HG03064 (cell line): ENCODE data around the gene CSMD2.

Source experiments
- ATAC-seq: cut with Tn5 transposase; IDR thresholded peaks from one replicate; pipeline ENCODE4 v1.9.1; 2021; ENCODE audit warnings: low read depth; ENCODE audit not compliant: unreplicated experiment

The CSMD2 gene

GRCh38 chr1:34162852-34163766, 1.9 kb downstream of the CSMD2 start:
- ATAC-seq, result no peak

DNA sequence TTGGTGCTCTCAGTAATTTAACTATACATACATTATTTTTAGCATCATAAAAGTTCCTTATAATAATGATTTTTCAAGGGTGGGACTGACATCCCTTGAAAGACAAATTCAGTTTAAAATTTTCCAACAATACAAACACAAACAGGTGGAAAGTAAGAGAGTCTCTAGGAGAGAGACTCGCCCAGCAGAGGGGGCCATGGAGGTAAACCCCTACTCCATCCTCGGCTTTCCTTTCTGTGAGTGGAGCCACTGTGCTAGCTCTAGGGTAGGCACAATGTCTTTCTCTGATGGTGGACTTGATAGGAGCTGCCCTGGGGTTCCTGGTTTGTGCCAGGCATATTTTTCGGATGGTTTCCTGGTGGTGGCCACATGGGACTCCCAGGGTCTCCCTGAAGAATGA, 8.3 kb downstream of the CSMD2 start:
- ATAC-seq, result no peak

DNA sequence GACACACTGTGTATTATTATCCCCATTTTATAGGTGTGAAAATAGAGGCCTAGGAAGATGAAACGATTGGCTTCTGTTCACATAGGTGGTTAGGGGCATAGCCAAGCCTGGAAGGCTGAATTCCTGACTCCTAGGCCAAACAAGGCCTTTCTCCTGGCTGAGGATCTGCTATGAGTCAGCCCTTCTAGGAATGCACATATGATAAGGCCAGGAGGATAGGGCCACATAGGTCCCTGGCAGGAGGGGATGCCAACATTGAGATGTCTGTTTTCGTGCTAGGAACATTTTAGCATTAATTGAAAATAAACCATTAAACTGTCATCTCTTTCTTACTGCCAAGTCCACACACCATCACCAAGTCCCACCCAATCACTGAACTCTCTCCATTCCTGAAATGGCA, 9.2 kb downstream of the CSMD2 start:
- ATAC-seq, result no peak

GRCh38 chr1:34153246-34153645, 11.8 kb downstream of the CSMD2 start:
- ATAC-seq, result no peak

- no peak for ATAC-seq
These were observed 15.5 kb downstream of the CSMD2 start for GRCh38 chr1:34149501-34149900.

GRCh38 chr1:34147301-34147700, 17.7 kb downstream of the CSMD2 start:
- no peak for ATAC-seq

DNA sequence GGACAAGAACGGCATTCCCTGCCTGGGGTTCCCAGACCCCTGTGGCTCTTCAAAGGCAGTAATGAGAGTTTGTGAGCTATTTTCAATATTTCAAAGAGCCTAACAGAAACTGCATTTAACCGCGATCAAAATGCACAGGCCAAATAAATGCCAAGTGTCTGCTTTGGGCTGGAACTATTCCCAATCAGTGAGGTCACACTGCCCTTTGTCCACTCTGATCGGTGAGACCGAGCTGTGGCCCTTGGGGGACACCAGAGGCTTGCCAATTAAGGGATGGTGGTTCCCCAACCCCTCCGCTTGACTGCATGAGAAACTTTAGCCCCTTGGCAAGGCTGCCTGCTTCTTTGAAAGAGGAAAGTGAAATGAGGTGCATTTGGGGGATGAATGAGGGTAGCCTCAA, 20.3 kb downstream of the CSMD2 start:
- ATAC-seq, result no peak

- ATAC-seq, result no peak
These were observed 21.1 kb downstream of the CSMD2 start for GRCh38 chr1:34143975-34144374.

DNA sequence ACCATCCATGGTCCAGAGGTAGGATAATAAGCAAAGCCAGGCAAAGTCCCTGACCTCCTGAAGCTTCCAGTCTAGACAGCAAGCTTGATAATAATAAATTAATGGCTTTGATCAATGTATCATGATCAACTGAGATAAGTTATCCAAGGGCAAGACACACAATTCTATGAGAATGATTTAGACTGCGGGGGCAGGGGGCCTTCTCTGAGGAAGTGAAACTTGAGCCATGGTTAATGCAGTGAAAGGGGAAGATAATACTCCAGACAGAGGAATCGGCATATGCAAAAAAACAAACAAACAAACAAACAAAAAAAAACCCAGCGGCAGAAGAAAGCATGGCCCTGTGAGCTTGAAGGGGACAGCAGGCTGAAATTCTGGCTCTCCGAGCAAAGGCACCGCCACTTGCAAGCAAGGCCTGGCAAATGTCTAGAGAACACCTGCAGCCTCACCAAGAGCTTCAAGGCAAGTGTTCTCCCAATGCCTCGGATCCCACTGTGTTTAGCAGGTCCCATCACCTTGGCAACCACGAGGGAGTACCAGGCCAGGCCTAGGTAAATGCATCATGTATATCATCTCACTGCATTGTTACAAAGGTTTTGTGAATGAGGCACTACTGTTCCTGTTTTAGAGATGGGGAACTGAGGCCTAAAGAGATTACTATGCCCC, 24.9 kb downstream of the CSMD2 start:
- no peak for ATAC-seq

DNA sequence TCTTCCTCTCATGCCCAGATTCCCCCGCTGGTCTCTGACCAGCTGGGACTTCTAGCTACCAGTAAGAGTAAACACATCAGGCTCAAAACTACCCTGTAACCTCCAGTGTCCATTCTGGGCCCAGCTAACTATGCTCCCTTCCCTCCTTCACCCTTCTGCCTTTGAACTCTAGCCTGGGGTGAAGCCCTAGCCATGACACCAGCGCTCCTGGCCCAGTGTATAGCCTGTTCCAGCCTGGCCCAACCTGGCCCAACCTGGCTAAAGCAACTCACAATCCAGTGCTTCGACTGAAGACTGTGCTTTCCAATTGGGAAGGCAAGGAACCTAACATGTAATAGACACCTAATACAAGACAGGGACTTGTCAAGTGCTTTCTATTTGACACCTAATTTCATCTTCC, 27.6 kb downstream of the CSMD2 start:
- no peak for ATAC-seq

- no peak for ATAC-seq
These were observed 32.9 kb downstream of the CSMD2 start for GRCh38 chr1:34132161-34132420.

- ATAC-seq, result no peak
These were observed 33.5 kb downstream of the CSMD2 start for GRCh38 chr1:34131396-34132160.

DNA sequence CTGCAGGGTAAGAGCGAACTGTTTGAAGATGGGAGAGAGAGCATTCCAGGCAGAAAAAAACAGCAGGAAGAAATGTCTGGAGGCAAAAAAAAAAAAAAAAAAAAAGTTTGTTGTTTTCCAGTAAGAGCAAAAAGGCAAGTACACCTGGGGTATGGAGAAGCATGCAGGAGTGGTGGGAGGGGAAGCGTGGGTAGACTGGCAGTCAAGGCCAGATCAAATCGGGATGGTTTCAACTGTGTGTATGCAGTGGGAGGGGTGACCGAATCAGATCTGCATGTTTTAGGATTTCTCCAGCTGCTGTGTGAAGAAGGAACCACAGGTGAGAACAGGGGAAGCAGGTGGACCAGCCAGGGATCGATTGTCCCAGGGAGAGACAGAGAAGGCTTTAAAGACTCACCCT, 34.7 kb downstream of the CSMD2 start:
- no peak for ATAC-seq

DNA sequence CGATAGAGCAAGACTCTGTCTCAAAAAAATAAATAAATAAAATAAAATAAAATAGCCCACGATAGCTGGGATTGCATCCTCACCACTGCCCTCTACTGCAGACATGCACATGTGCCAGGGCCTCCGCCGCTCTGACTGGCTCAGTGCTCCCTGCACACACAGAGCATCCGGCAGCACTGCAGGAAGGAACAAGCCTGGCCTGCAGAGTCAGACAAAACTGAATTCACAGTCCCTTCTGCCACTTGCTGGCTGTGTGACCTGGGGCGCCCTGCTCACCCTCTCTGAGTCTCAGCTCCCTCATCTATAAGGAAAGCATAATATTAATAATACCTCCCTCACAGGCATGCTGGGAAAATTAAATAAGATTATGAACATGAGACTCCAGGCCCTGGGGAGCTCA, 35.4 kb downstream of the CSMD2 start:
- ATAC-seq, result no peak

- ATAC-seq, result no peak
These were observed 36.7 kb downstream of the CSMD2 start for GRCh38 chr1:34128186-34128889.

DNA sequence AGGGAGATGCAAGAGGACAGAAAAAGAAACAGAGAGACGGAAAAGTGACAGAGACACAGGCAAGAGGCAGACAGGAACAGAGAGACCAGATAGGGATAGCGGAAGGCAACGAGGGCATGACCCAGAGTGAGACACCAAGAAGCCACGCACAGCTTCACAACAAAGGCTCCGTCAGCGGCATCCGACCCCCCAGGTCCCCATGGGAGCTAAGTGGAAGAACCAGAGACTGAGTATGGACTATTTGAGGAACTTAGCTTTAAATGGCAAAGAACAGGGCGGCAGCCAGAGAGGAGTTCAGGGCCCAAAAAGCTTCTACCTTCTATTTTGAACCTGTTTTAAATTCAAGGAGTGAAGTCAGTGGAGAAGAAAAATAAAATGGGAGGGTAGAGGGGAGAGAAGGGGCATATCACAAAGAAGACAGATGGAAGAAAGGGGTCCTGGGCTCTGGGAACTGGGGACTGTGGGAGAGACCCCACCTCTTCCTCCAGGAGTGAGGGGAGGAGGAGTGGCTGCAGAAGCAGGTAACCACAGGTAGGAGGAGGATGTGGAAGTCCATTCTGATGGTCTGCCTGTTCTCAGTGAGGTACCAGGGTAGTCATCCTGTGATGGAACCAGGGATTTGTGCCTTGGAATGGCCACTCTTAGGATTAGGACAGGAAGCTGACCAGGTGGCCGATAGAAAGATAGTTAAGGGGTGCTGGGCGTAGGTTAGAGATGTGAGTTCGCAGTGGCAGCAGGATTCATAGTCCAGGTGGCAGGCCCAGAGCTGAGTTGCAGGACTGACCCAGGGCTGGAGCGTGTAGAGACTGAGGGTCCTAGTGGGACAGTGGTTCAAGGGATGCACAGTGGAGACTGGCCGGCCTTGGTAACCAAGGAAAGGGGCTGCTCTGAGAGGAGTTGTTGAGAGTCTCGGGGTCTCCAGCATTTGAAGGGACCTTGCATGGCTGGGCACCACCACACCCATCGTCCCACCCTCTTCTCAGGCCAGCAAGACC, 37.7 kb downstream of the CSMD2 start:
- no peak for ATAC-seq

GRCh38 chr1:34126486-34126885, 38.5 kb downstream of the CSMD2 start:
- ATAC-seq, result no peak

- no peak for ATAC-seq
These were observed 39.2 kb downstream of the CSMD2 start for GRCh38 chr1:34125721-34126380.
